HG03442 (cell line): Measurements from ENCODE around the gene PLXNA1.

Experiments
- ATAC-seq: cut with Tn5 transposase; IDR thresholded peaks from one replicate; pipeline ENCODE4 v1.9.1; 2021; ENCODE audit warnings: mild to moderate bottlenecking, moderate library complexity; ENCODE audit not compliant: unreplicated experiment

Gene PLXNA1

DNA sequence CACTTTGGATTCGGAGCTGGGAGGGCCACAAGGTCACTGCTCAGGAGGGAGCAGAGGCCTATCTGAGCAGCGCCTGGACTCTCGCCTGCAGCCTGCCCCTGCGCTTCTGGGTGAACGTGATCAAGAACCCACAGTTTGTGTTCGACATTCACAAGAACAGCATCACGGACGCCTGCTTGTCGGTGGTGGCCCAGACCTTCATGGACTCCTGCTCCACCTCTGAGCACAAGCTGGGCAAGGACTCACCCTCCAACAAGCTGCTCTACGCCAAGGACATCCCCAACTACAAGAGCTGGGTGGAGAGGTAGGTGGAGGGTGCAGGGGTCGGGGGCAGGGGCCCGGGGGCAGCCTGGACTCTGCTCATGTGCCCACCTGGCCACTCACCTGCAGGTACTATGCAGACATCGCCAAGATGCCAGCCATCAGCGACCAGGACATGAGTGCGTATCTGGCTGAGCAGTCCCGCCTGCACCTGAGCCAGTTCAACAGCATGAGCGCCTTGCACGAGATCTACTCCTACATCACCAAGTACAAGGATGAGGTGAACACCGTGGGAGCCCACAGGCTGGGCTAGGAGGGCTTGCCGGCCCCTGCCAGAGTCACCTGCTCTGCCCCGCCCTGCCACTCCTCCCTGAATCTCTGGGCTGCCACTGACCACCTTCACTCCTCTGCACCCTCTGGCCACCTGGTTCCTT lies 49.5 kb downstream of the PLXNA1 start:
- no peak for ATAC-seq
